ENCODE data around the gene COL4A2.

- TF ChIP-seq CTCF (IDR thresholded peaks at IDR 0.05; ENCODE audit: insufficient read depth, low read depth, low read length), result no peak
- no peak for TF ChIP-seq EZH2 (IDR thresholded peaks at IDR 0.05; ENCODE audit: insufficient read depth, low read length)
These were observed 214.9 kb downstream of the COL4A2 start for GRCh38 chr13:110521946-110522345.

All from astrocyte (in vitro differentiated cells and primary cell).